WERI-Rb-1 (cell line): Measurements from ENCODE around the gene OVCA2.

Experiments
- DNase-seq: peaks from one replicate; pipeline ENCODE4 v3.0.0-alpha.2; 2020
- H3K27ac ChIP-seq: fragments of 250-450 bp; sonication (Bioruptor Pico); 2 replicates; pipeline ENCODE4 v1.5.1; 2020; ENCODE audit warnings: mild to moderate bottlenecking, moderate library complexity
- H3K27me3 ChIP-seq: fragments of 250-450 bp; sonication (Bioruptor Pico); 2 replicates; pipeline ENCODE4 v1.5.1; 2021; ENCODE audit warnings: mild to moderate bottlenecking, low read depth, moderate library complexity; ENCODE audit not compliant: insufficient read depth, severe bottlenecking
- H3K36me3 ChIP-seq: fragments of 250-450 bp; sonication (Bioruptor Pico); 2 replicates; pipeline ENCODE4 v1.5.1; 2020; ENCODE audit warnings: mild to moderate bottlenecking, moderate library complexity
- H3K4me3 ChIP-seq: 2 replicates; pipeline ENCODE4 v1.5.1; 2011; ENCODE audit warnings: low read depth, mild to moderate bottlenecking, control low read depth, low read length
- H3K9me3 ChIP-seq: fragments of 250-450 bp; sonication (Bioruptor Pico); 2 replicates; pipeline ENCODE4 v1.5.1; 2021; ENCODE audit warnings: mild to moderate bottlenecking, moderate library complexity; ENCODE audit not compliant: severe bottlenecking
- TF ChIP-seq, protein P1 (sequence below): IDR thresholded peaks from 2 replicates; pipeline ENCODE4 v1.5.1; 2011; ENCODE audit warnings: low read depth, mild to moderate bottlenecking, control low read depth, inconsistent platforms, low read length

Gene OVCA2

DNA sequence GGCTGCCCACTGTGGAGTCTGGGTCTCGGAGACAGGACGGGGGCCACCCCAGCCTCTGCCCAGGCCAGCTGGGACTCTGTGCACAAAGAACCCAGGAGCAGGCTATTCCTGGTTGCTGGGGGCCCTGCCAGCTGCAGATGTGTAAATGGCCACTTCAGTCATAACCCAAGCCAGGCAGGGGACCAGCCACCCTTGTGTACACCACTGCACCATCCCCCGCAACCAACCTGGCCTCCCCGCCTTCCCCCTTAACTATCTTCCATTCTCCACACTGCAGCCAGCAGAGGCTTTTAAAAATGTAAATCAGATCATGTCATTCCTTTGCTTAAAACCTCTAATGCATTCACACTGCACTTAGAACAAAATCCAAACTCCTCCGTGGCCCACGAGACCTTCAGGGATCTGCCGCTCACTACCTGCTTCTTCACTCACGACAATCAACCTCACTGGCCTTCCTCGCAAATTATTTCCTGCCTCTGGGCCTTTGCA, 45.0 kb upstream of the OVCA2 start:
- Histone ChIP-seq H3K36me3 (peaks cover 3% of the 10 kb centered on the region; the same call in 1 of the 2 replicates), H3K4me3 (no peak overlapping the region), H3K9me3 (no peaks in the 10 kb centered on the region), H3K27me3 (no peaks in the 10 kb centered on the region), H3K27ac (peak overlapping the region; percentile 96)
- DNase-seq: no peak
- TF ChIP-seq, protein P1, sequence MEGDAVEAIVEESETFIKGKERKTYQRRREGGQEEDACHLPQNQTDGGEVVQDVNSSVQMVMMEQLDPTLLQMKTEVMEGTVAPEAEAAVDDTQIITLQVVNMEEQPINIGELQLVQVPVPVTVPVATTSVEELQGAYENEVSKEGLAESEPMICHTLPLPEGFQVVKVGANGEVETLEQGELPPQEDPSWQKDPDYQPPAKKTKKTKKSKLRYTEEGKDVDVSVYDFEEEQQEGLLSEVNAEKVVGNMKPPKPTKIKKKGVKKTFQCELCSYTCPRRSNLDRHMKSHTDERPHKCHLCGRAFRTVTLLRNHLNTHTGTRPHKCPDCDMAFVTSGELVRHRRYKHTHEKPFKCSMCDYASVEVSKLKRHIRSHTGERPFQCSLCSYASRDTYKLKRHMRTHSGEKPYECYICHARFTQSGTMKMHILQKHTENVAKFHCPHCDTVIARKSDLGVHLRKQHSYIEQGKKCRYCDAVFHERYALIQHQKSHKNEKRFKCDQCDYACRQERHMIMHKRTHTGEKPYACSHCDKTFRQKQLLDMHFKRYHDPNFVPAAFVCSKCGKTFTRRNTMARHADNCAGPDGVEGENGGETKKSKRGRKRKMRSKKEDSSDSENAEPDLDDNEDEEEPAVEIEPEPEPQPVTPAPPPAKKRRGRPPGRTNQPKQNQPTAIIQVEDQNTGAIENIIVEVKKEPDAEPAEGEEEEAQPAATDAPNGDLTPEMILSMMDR: no peak

- Histone ChIP-seq H3K36me3 (peaks cover 3% of the 10 kb centered on the region; the same call in 1 of the 2 replicates), H3K9me3 (no peaks in the 10 kb centered on the region), H3K27ac (peak overlapping the region; percentile 96), H3K4me3 (peak overlapping the region; percentile 34), H3K27me3 (no peaks in the 10 kb centered on the region)
- DNase-seq: peak; percentile 79
- TF ChIP-seq, protein P1: no peak
Measured at GRCh38 chr17:1997289-1997926, 44.4 kb upstream of the OVCA2 start.

- H3K4me3 ChIP-seq: peak overlapping the region; percentile 40
- TF ChIP-seq, protein P1: 0 out of 2 replicates have a peak, but pooled peaks have one; percentile 0
- H3K27me3 ChIP-seq: no peaks in the 10 kb centered on the region
- peaks cover 4% of the 10 kb centered on the region; the same call in 1 of the 2 replicates for H3K36me3 ChIP-seq
- H3K27ac ChIP-seq: peak overlapping the region; percentile 96
- H3K9me3 ChIP-seq: no peaks in the 10 kb centered on the region
- DNase-seq: peak; percentile 95
Measured at GRCh38 chr17:1997927-1998742, 43.7 kb upstream of the OVCA2 start.

- Histone ChIP-seq H3K4me3 (no peak overlapping the region), H3K27ac (peak overlapping the region; percentile 96), H3K9me3 (no peaks in the 10 kb centered on the region), H3K27me3 (no peaks in the 10 kb centered on the region), H3K36me3 (peaks cover 9% of the 10 kb centered on the region)
- DNase-seq: peak; percentile 76
- TF ChIP-seq, protein P1: no peak
Measured at GRCh38 chr17:1999557-2000251, 42.1 kb upstream of the OVCA2 start.

DNA sequence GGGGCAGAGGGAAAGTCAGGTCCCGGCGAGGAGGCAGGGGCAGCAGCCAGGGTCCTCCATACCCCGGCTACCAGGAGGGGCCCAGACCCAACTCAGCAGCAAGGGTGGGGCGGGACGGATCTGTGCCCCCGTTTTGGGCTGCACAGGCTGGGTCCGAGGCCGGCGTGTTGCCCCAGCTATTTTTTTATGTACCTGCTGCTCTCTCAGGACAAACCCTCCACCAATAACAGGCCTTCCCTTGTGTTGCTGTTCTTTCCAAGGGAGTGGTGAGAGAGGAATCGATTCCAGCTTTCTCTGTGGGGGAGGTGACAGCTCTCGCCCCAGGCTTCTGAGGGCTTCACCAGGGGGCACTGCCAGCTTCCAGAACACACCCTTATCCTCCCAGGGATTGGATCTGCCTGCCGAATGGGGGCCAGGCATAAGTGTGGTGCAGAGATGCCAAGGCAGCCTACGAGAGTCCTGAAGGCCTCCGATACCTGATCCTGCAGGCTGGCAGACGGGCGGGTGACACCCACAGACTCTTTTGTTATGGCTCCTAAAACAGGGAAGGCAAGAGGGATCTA, 39.0 kb upstream of the OVCA2 start:
- TF ChIP-seq, protein P1: no peak
- Histone ChIP-seq H3K27ac (peak overlapping the region; percentile 10), H3K27me3 (no peaks in the 10 kb centered on the region), H3K4me3 (no peak overlapping the region), H3K36me3 (peaks cover 27% of the 10 kb centered on the region), H3K9me3 (no peaks in the 10 kb centered on the region)
- DNase-seq: no peak
